GM12878 (cell line): ENCODE measurements around the gene MAP4K4. TPM values are rescaled to one million over a fixed set of nuclear protein-coding genes. Genes with fewer than 3 reads are reported as not detected.
A peak's percentile ranks its signal among the peaks of the same experiment; 100 is the strongest.

Source experiments
- ATF7 ChIP-seq: fragments of 450-650 bp; IDR thresholded peaks from 2 replicates; pipeline ENCODE4 v1.6.1; 2016; ENCODE audit warnings: low read depth, mild to moderate bottlenecking
- CHD2 ChIP-seq: IDR thresholded peaks from 2 replicates; pipeline ENCODE4 v1.6.1; 2011; ENCODE audit warnings: low read depth, low read length, improper control_type of control experiment, borderline replicate concordance
- ESRRA ChIP-seq: IDR thresholded peaks from 2 replicates; pipeline ENCODE4 v1.6.1; 2012; ENCODE audit warnings: mild to moderate bottlenecking, low read length, improper control_type of control experiment
- HCFC1 ChIP-seq: fragments of 150-350 bp; IDR thresholded peaks from 2 replicates; pipeline ENCODE4 v1.6.1; 2014; ENCODE audit warnings: low read length
- IKZF1 ChIP-seq: fragments of 450-650 bp; conservative IDR thresholded peaks from 2 replicates; pipeline ENCODE4 v1.6.1; 2017; ENCODE audit warnings: antibody characterized with exemption, mild to moderate bottlenecking
- IKZF2 ChIP-seq, 2 experiments: fragments of 450-650 bp; IDR thresholded peaks; 2 replicates each; pipeline ENCODE4 v1.6.1; 2017; ENCODE audit warnings: mild to moderate bottlenecking in 2 of 2, moderate library complexity in 2 of 2
- JUNB ChIP-seq: IDR thresholded peaks from 2 replicates; pipeline ENCODE4 v1.6.1; 2016; ENCODE audit warnings: antibody characterized with exemption, mild to moderate bottlenecking
- MTA2 ChIP-seq: fragments of 450-650 bp; IDR thresholded peaks from 2 replicates; pipeline ENCODE4 v1.6.1; 2016; ENCODE audit warnings: low read depth, mild to moderate bottlenecking, moderate library complexity
- MXI1 ChIP-seq: fragments of 150-350 bp; IDR thresholded peaks from 2 replicates; pipeline ENCODE4 v1.6.1; 2011; ENCODE audit warnings: low read depth, mild to moderate bottlenecking, inconsistent platforms, low read length, improper control_type of control experiment
- SPI1 ChIP-seq: IDR thresholded peaks from 2 replicates; pipeline ENCODE4 v1.6.1; 2011; ENCODE audit warnings: low read depth, mild to moderate bottlenecking, low read length, moderate library complexity, borderline replicate concordance; ENCODE audit not compliant: insufficient read depth
- TAF1 ChIP-seq: IDR thresholded peaks from 2 replicates; pipeline ENCODE4 v1.6.1; 2011; ENCODE audit warnings: mild to moderate bottlenecking, low read depth, low read length, borderline replicate concordance
- TCF3 ChIP-seq: IDR thresholded peaks from 2 replicates; pipeline ENCODE4 v1.6.1; 2012; ENCODE audit warnings: low read depth, mild to moderate bottlenecking, low read length, borderline replicate concordance; ENCODE audit not compliant: insufficient read depth
- WRNIP1 ChIP-seq: IDR thresholded peaks from 2 replicates; pipeline ENCODE4 v1.6.1; 2011; ENCODE audit warnings: low read depth, low read length, improper control_type of control experiment, borderline replicate concordance
- ZSCAN29 ChIP-seq: fragments of 450-650 bp; IDR thresholded peaks from 2 replicates; pipeline ENCODE4 v1.6.1; 2017; ENCODE audit warnings: mild to moderate bottlenecking, moderate library complexity
- polyA plus RNA-seq, 11 experiments: library from polyadenylated mRNA; depleted of rRNA in 4 of 11; unstranded in 6 of 11; stranded (reverse) in 5 of 11; fragments of >200 nt; fragmentation: Nextera tagmentation in 4 of 11; fragmentation: Illumina TruSeq in 1 of 11; extraction: Ambion mirVana in 4 of 11; extraction: Trizol in 1 of 11; gene quantifications; 1 replicate in 1 of 11; 2 replicates in 10 of 11; pipeline versions ENCODE4 v1.2.1 to v1.2.3, GENCODE V29; 2011 to 2016; ENCODE audit warnings: inconsistent platforms in 2 of 11, missing spikeins in 2 of 11, low read depth in 1 of 11
- total RNA-seq, 4 experiments: library from RNA; depleted of rRNA in 3 of 4; stranded (reverse); fragments of >200 nt in 3 of 4; fragmentation: Illumina TruSeq in 1 of 4; extraction: Trizol in 1 of 4; gene quantifications; 2 replicates each; pipeline versions ENCODE4 v1.2.1 to v1.2.3, GENCODE V29; 2013 to 2021
- TF ChIP-seq, protein P1 (sequence below): fragments of 450-650 bp; IDR thresholded peaks from 2 replicates; pipeline ENCODE4 v1.6.1; 2016; ENCODE audit warnings: mild to moderate bottlenecking
- TF ChIP-seq, protein P2 (sequence below): IDR thresholded peaks from 2 replicates; pipeline ENCODE4 v1.6.1; 2012; ENCODE audit warnings: improper control_type of control experiment, low read depth, low read length; ENCODE audit not compliant: insufficient replicate concordance
- TF ChIP-seq, protein P3 (sequence below): fragments of 450-650 bp; IDR thresholded peaks from 2 replicates; pipeline ENCODE4 v1.6.1; 2018; ENCODE audit warnings: borderline replicate concordance, mild to moderate bottlenecking; ENCODE audit not compliant: partially characterized antibody

Gene MAP4K4
- total and polyA plus RNA-seq, 10 of the 15 experiments (the other 5 are each of a cell fraction or from before 2014, with no cell fraction given), result 1.9 to 50.4 (median 9.7) TPM

DNA sequence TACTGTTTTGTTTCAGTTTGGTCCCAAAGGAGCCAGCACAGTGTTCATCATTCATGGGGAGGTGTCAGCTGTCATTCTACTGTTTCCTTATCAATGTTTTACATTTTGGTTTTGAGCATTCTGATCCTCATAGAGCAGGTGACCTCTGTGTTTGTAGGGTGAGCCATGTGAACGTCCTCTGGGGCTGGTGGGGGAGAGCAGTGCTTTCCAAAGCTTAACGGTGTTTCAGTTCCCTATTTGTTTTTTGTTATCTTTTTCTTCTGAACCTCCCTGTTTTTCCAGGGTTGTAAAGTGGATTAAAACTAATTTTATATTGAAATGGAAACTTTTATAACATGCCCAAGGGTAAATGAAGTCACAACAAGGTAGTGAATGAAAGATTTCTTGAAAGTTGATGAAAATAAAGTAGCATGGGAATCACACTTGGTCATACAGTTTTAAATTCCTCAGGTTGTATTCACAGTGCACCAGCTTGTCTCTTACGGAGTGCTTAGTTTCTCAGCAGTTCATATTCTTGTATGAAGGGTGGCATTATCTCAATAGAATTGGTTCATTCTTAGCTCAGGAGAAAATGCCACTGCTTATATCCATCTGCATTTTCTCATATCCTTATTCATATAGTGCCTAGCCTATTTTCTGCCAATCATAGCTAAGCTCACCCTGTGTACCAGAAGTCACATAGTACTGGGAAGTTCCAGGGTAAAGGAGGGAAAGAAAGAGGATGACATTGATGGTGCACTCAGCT lies 54.5 kb downstream of the MAP4K4 start (continued):
- TF ChIP-seq, protein P1, sequence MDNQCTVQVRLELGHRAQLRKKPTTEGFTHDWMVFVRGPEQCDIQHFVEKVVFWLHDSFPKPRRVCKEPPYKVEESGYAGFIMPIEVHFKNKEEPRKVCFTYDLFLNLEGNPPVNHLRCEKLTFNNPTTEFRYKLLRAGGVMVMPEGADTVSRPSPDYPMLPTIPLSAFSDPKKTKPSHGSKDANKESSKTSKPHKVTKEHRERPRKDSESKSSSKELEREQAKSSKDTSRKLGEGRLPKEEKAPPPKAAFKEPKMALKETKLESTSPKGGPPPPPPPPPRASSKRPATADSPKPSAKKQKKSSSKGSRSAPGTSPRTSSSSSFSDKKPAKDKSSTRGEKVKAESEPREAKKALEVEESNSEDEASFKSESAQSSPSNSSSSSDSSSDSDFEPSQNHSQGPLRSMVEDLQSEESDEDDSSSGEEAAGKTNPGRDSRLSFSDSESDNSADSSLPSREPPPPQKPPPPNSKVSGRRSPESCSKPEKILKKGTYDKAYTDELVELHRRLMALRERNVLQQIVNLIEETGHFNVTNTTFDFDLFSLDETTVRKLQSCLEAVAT, result 0 out of 2 replicates have a peak, but pooled peaks have one; percentile 26
- TF ChIP-seq TAF1, result no peak
- no peak for TF ChIP-seq TCF3
- peak; percentile 92 for TF ChIP-seq IKZF1
- TF ChIP-seq JUNB, result 0 out of 2 replicates have a peak, but pooled peaks have one; percentile 12
- peak; percentile 80; the same call in 1 of the 2 replicates for TF ChIP-seq CHD2
- peak; percentile 69; the same call in 1 of the 2 replicates for TF ChIP-seq ATF7
- TF ChIP-seq, protein P2, sequence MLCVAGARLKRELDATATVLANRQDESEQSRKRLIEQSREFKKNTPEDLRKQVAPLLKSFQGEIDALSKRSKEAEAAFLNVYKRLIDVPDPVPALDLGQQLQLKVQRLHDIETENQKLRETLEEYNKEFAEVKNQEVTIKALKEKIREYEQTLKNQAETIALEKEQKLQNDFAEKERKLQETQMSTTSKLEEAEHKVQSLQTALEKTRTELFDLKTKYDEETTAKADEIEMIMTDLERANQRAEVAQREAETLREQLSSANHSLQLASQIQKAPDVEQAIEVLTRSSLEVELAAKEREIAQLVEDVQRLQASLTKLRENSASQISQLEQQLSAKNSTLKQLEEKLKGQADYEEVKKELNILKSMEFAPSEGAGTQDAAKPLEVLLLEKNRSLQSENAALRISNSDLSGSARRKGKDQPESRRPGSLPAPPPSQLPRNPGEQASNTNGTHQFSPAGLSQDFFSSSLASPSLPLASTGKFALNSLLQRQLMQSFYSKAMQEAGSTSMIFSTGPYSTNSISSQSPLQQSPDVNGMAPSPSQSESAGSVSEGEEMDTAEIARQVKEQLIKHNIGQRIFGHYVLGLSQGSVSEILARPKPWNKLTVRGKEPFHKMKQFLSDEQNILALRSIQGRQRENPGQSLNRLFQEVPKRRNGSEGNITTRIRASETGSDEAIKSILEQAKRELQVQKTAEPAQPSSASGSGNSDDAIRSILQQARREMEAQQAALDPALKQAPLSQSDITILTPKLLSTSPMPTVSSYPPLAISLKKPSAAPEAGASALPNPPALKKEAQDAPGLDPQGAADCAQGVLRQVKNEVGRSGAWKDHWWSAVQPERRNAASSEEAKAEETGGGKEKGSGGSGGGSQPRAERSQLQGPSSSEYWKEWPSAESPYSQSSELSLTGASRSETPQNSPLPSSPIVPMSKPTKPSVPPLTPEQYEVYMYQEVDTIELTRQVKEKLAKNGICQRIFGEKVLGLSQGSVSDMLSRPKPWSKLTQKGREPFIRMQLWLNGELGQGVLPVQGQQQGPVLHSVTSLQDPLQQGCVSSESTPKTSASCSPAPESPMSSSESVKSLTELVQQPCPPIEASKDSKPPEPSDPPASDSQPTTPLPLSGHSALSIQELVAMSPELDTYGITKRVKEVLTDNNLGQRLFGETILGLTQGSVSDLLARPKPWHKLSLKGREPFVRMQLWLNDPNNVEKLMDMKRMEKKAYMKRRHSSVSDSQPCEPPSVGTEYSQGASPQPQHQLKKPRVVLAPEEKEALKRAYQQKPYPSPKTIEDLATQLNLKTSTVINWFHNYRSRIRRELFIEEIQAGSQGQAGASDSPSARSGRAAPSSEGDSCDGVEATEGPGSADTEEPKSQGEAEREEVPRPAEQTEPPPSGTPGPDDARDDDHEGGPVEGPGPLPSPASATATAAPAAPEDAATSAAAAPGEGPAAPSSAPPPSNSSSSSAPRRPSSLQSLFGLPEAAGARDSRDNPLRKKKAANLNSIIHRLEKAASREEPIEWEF, result peak; percentile 94
- no peak for TF ChIP-seq MXI1
- TF ChIP-seq WRNIP1, result no peak
- TF ChIP-seq SPI1, result peak; percentile 98
- TF ChIP-seq MTA2, result peak; percentile 86
- TF ChIP-seq, protein P3, sequence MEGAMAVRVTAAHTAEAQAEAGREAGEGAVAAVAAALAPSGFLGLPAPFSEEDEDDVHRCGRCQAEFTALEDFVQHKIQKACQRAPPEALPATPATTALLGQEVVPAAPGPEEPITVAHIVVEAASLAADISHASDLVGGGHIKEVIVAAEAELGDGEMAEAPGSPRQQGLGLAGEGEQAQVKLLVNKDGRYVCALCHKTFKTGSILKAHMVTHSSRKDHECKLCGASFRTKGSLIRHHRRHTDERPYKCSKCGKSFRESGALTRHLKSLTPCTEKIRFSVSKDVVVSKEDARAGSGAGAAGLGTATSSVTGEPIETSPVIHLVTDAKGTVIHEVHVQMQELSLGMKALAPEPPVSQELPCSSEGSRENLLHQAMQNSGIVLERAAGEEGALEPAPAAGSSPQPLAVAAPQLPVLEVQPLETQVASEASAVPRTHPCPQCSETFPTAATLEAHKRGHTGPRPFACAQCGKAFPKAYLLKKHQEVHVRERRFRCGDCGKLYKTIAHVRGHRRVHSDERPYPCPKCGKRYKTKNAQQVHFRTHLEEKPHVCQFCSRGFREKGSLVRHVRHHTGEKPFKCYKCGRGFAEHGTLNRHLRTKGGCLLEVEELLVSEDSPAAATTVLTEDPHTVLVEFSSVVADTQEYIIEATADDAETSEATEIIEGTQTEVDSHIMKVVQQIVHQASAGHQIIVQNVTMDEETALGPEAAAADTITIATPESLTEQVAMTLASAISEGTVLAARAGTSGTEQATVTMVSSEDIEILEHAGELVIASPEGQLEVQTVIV, result no peak
- TF ChIP-seq IKZF2 (IDR thresholded peaks at IDR 0.05), result peak; percentile 95 to 96
- TF ChIP-seq ZSCAN29, result no peak
- no peak for TF ChIP-seq HCFC1
- TF ChIP-seq ESRRA, result no peak
